ENCODE data around the gene SORCS1. TPM values are rescaled to one million over a fixed set of nuclear protein-coding genes. Genes with fewer than 3 reads are reported as not detected.

The SORCS1 gene
- total RNA-seq, 6 experiments from 2014 or later, result 0.04 to 0.16 (median 0.09) TPM; not detected in 2

GRCh38 chr10:106661133-106661766 is 503.3 kb downstream of the SORCS1 start:
- DNase-seq, result no peak
- no peak for TF ChIP-seq POLR2A (IDR thresholded peaks at IDR 0.05)
- no peak for TF ChIP-seq CTCF (IDR thresholded peaks at IDR 0.05)
- Histone ChIP-seq H3K4me3 (no peak overlapping the region), H3K4me1 (no peaks in the 10 kb centered on the region), H3K27me3 (no peaks in the 10 kb centered on the region), H3K27ac (no peak overlapping the region), H3K36me3 (no peaks in the 10 kb centered on the region), H3K9me3 (no peaks in the 10 kb centered on the region)
- intact Hi-C loops (cut with DNase I), result no loop called here
- no peak for ATAC-seq
- 46% methylated on average over 5 of the region's 5 CpGs for WGBS (ENCODE audit: insufficient coverage, low coverage, low lambda C conversion rate, missing lambda C conversion rate)

GRCh38 chr10:106660550-106660949 is 504.0 kb downstream of the SORCS1 start:
- Histone ChIP-seq H3K9me3 (no peaks in the 10 kb centered on the region), H3K36me3 (no peaks in the 10 kb centered on the region), H3K4me1 (no peaks in the 10 kb centered on the region), H3K4me3 (no peak overlapping the region), H3K27ac (no peak overlapping the region), H3K27me3 (no peaks in the 10 kb centered on the region)
- TF ChIP-seq CTCF (IDR thresholded peaks at IDR 0.05) (no peak), POLR2A (IDR thresholded peaks at IDR 0.05) (no peak)
- ATAC-seq, result no peak
- intact Hi-C loops (cut with DNase I), result no loop called here
- no peak for DNase-seq
- WGBS (ENCODE audit: insufficient coverage, low coverage, low lambda C conversion rate, missing lambda C conversion rate), result 59% methylated on average over 3 of the region's 3 CpGs

GRCh38 chr10:106655636-106656035 is 508.9 kb downstream of the SORCS1 start:
- Histone ChIP-seq H3K27me3 (no peaks in the 10 kb centered on the region), H3K4me3 (no peak overlapping the region), H3K27ac (no peak overlapping the region), H3K36me3 (no peaks in the 10 kb centered on the region), H3K4me1 (no peaks in the 10 kb centered on the region), H3K9me3 (no peaks in the 10 kb centered on the region)
- ATAC-seq (no peak), DNase-seq (no peak)
- 65% methylated on average over 3 of the region's 3 CpGs for WGBS (ENCODE audit: insufficient coverage, low coverage, low lambda C conversion rate, missing lambda C conversion rate)
- intact Hi-C loops (cut with DNase I), result no loop called here
- no peak for TF ChIP-seq CTCF (IDR thresholded peaks at IDR 0.05)
- no peak for TF ChIP-seq POLR2A (IDR thresholded peaks at IDR 0.05)

GRCh38 chr10:106655165-106655564 is 509.3 kb downstream of the SORCS1 start:
- Histone ChIP-seq H3K4me3 (no peak overlapping the region), H3K36me3 (no peaks in the 10 kb centered on the region), H3K9me3 (no peaks in the 10 kb centered on the region), H3K27ac (no peak overlapping the region), H3K27me3 (no peaks in the 10 kb centered on the region), H3K4me1 (no peaks in the 10 kb centered on the region)
- ATAC-seq (no peak), DNase-seq (no peak)
- intact Hi-C loops (cut with DNase I), result no loop called here
- no peak for TF ChIP-seq POLR2A (IDR thresholded peaks at IDR 0.05)

- H3K27ac ChIP-seq, result no peak overlapping the region
- H3K36me3 ChIP-seq, result no peaks in the 10 kb centered on the region
- H3K9me3 ChIP-seq, result no peaks in the 10 kb centered on the region
- H3K27me3 ChIP-seq, result no peaks in the 10 kb centered on the region
- 66% methylated on average over 6 of the region's 9 CpGs for WGBS (ENCODE audit: insufficient coverage, low coverage, low lambda C conversion rate, missing lambda C conversion rate)
- no peaks in the 10 kb centered on the region for H3K4me1 ChIP-seq
- TF ChIP-seq POLR2A (IDR thresholded peaks at IDR 0.05) (no peak), CTCF (IDR thresholded peaks at IDR 0.05) (no peak)
- no peak overlapping the region for H3K4me3 ChIP-seq
- ATAC-seq (no peak), DNase-seq (no peak)
- intact Hi-C loops (cut with DNase I), result no loop called here
Observed at GRCh38 chr10:106652279-106652678, 512.2 kb downstream of the SORCS1 start.

All from right lobe of liver (tissue), 6 donors.